IMR-90 (cell line): ENCODE data around the gene GAREM1. TPM values are rescaled to one million over a fixed set of nuclear protein-coding genes. Genes with fewer than 3 reads are reported as not detected.
"Not testable (repeated sequence)": the region's sequence is repeated elsewhere in the genome, so short reads cannot be mapped to it uniquely, and the experiment has no call there.

ENCODE experiments used
- ATAC-seq: fragments of 200-7000 bp; cut with Tn5 transposase; 2 replicates; pipeline ENCODE4 v1.9.1; 2020; ENCODE audit warnings: low read depth, mild to moderate bottlenecking, moderate library complexity
- BruUV-seq: library from RNA; stranded (reverse); fragments of 400-500 nt; replicated peaks from 2 replicates; lab custom pipeline; 2021; lab: Mats Ljungman, UMichigan
- CTCF ChIA-PET: fragments of 300-600 bp; formaldehyde crosslinking; extraction: SDS; loops from one replicate; lab custom pipeline; 2021; ENCODE audit warnings: antibody characterized with exemption; lab: Yijun Ruan, JAX
- POLR2A ChIA-PET: fragments of 300-600 bp; sonication (Branson Sonifier 250); formaldehyde crosslinking; loops from one replicate; lab custom pipeline; 2022; ENCODE audit warnings: antibody characterized with exemption; ENCODE audit not compliant: unreplicated experiment; lab: Charles Lee
- DNase-seq: peaks from one replicate; pipeline ENCODE4 v3.0.0; 2013
- H2AFZ ChIP-seq: replicated peaks from 2 replicates; pipeline ENCODE3; 2013; ENCODE audit warnings: low read length, mild to moderate bottlenecking; ENCODE audit not compliant: poor library complexity
- H2AK5ac ChIP-seq: 2 replicates; pipeline ENCODE4 v1.6.1; 2013; ENCODE audit warnings: low read depth, low read length, inconsistent platforms
- H2AK9ac ChIP-seq: replicated peaks from 2 replicates; pipeline ENCODE3; 2013; ENCODE audit warnings: mild to moderate bottlenecking, low read depth, low read length, moderate library complexity; ENCODE audit not compliant: poor library complexity
- H2BK120ac ChIP-seq: 2 replicates; pipeline ENCODE4 v1.6.1; 2013; ENCODE audit warnings: low read depth, low read length, inconsistent platforms
- H2BK15ac ChIP-seq: 3 replicates; pipeline ENCODE4 v1.6.1; 2013; ENCODE audit warnings: low read depth, low read length, inconsistent platforms
- H2BK20ac ChIP-seq: 2 replicates; pipeline ENCODE4 v1.6.1; 2013; ENCODE audit warnings: low read depth, mild to moderate bottlenecking, inconsistent platforms, low read length, moderate library complexity
- H2BK5ac ChIP-seq: 2 replicates; pipeline ENCODE4 v1.6.1; 2013; ENCODE audit warnings: mild to moderate bottlenecking, low read depth, low read length, inconsistent platforms; ENCODE audit not compliant: poor library complexity, severe bottlenecking
- H3K14ac ChIP-seq: replicated peaks from 2 replicates; pipeline ENCODE4 v1.6.1; 2013; ENCODE audit warnings: low read depth, low read length, inconsistent platforms
- H3K18ac ChIP-seq: 2 replicates; pipeline ENCODE4 v1.6.1; 2013; ENCODE audit warnings: low read depth, low read length, control low read depth
- H3K23ac ChIP-seq: 2 replicates; pipeline ENCODE4 v1.6.1; 2013; ENCODE audit warnings: low read depth, low read length, inconsistent platforms
- H3K27ac ChIP-seq: 2 replicates; pipeline ENCODE4 v1.5.1; 2013; ENCODE audit warnings: mild to moderate bottlenecking, control low read depth, low read length; ENCODE audit not compliant: insufficient read depth
- H3K27me3 ChIP-seq: 2 replicates; pipeline ENCODE4 v1.6.1; 2013; ENCODE audit warnings: low read length; ENCODE audit not compliant: control insufficient read depth, insufficient read depth
- H3K36me3 ChIP-seq: 2 replicates; pipeline ENCODE4 v1.6.1; 2013; ENCODE audit warnings: low read length, mixed read lengths; ENCODE audit not compliant: control insufficient read depth, insufficient read depth
- H3K4ac ChIP-seq: 2 replicates; pipeline ENCODE4 v1.6.1; 2013; ENCODE audit warnings: low read depth, low read length, inconsistent platforms
- H3K4me1 ChIP-seq: 2 replicates; pipeline ENCODE4 v1.6.1; 2013; ENCODE audit warnings: low read length, mixed read lengths; ENCODE audit not compliant: control insufficient read depth, insufficient read depth
- H3K4me2 ChIP-seq: 2 replicates; pipeline ENCODE4 v1.6.1; 2013; ENCODE audit warnings: low read depth, mild to moderate bottlenecking, control low read depth, low read length, moderate library complexity
- H3K4me3 ChIP-seq: 2 replicates; pipeline ENCODE4 v1.5.1; 2013; ENCODE audit warnings: low read depth, mild to moderate bottlenecking, control low read depth, low read length, moderate library complexity; ENCODE audit not compliant: insufficient read depth
- H3K56ac ChIP-seq: 2 replicates; pipeline ENCODE4 v1.6.1; 2013; ENCODE audit warnings: low read length, inconsistent platforms; ENCODE audit not compliant: insufficient read depth; ENCODE audit errors: extremely low read depth
- H3K79me1 ChIP-seq, 2 experiments: 2 replicates each; pipeline ENCODE4 v1.6.1; 2013; ENCODE audit warnings: low read length in 2 of 2, inconsistent platforms in 1 of 2, low read depth in 1 of 2
- H3K9ac ChIP-seq: 2 replicates; pipeline ENCODE4 v1.6.1; 2013; ENCODE audit warnings: low read depth, low read length, control low read depth
- H3K9me1 ChIP-seq: 2 replicates; pipeline ENCODE4 v1.6.1; 2013; ENCODE audit warnings: low read length, inconsistent platforms; ENCODE audit not compliant: insufficient read depth
- H3K9me3 ChIP-seq: 2 replicates; pipeline ENCODE4 v1.6.1; 2013; ENCODE audit warnings: low read length; ENCODE audit not compliant: control insufficient read depth, insufficient read depth
- H4K20me1 ChIP-seq: 2 replicates; pipeline ENCODE4 v1.6.1; 2013; ENCODE audit warnings: low read length, inconsistent platforms; ENCODE audit not compliant: insufficient read depth
- H4K5ac ChIP-seq: 2 replicates; pipeline ENCODE4 v1.6.1; 2013; ENCODE audit warnings: mild to moderate bottlenecking, low read depth, low read length, control low read depth
- H4K8ac ChIP-seq, 2 experiments: 2 replicates each; pipeline ENCODE4 v1.6.1; 2013; ENCODE audit warnings: low read depth in 2 of 2, low read length in 2 of 2, control low read depth in 1 of 2, inconsistent platforms in 1 of 2
- H4K91ac ChIP-seq: 2 replicates; pipeline ENCODE4 v1.6.1; 2013; ENCODE audit warnings: low read depth, low read length, inconsistent platforms; ENCODE audit not compliant: insufficient read depth
- BHLHE40 ChIP-seq: fragments of 150-350 bp; IDR thresholded peaks from 2 replicates; pipeline ENCODE4 v1.6.1; 2016; ENCODE audit warnings: mild to moderate bottlenecking, low read depth, low read length
- CEBPB ChIP-seq: IDR thresholded peaks from 2 replicates; pipeline ENCODE4 v1.6.1; 2012; ENCODE audit warnings: low read depth, low read length, improper control_type of control experiment
- RCOR1 ChIP-seq: IDR thresholded peaks from 2 replicates; pipeline ENCODE4 v1.6.1; 2012; ENCODE audit warnings: mild to moderate bottlenecking, low read length, improper control_type of control experiment; ENCODE audit not compliant: insufficient replicate concordance
- USF2 ChIP-seq: fragments of 150-350 bp; IDR thresholded peaks from 2 replicates; pipeline ENCODE4 v1.6.1; 2017; ENCODE audit warnings: mild to moderate bottlenecking, antibody characterized with exemption, low read length, low read depth
- WGBS, 2 experiments: methylation state at CpG; one replicate each; pipeline versions ENCODE4 v1.1.5 to v1.1.7; 2013; ENCODE audit warnings: missing lambda C conversion rate in 2 of 2; ENCODE audit not compliant: insufficient read length in 1 of 2; ENCODE audit errors: extremely low coverage in 2 of 2; 5-methylcytosine and 5-hydroxymethylcytosine counted together
- dilution Hi-C: fragments of 300-500 bp; cut with HindIII; formaldehyde crosslinking; loops from one replicate; pipeline ENCODE4 v1.14.3; 2018; ENCODE audit warnings: low sequenced_read_pairs; ENCODE audit not compliant: unreplicated experiment
- in situ Hi-C: fragments of 300-500 bp; cut with MboI; formaldehyde crosslinking; loops from 3 replicates; pipeline ENCODE4 v1.14.3; 2019; ENCODE audit warnings: low sequenced_read_pairs, inconsistent platforms, mixed read lengths
- intact Hi-C: fragments of 100-400 bp; cut with micrococcal nuclease; formaldehyde crosslinking; loops from 2 replicates; pipeline ENCODE4 v1.10.0; 2022
- polyA plus RNA-seq, 3 experiments: library from polyadenylated mRNA; depleted of rRNA; stranded (reverse); fragments of >200 nt; gene quantifications; 2 replicates each; pipeline ENCODE4 v1.2.3, GENCODE V29; 2012; ENCODE audit warnings: low replicate concordance in 1 of 3
- total RNA-seq: library from RNA; depleted of rRNA; stranded (reverse); fragments of >200 nt; gene quantifications from 2 replicates; pipeline ENCODE4 v1.2.3, GENCODE V29; 2012

GAREM1 gene
- total and polyA plus RNA-seq, 2 of the 4 experiments (the other 2 are of a cell fraction), result 1.4 to 2.3 TPM

GRCh38 chr18:32293107-32293506 lies 177.6 kb downstream of the GAREM1 start:
- Histone ChIP-seq H3K36me3 (no peaks in the 10 kb centered on the region), H3K56ac (no peak overlapping the region), H3K23ac (no peak overlapping the region), H4K5ac (no peak overlapping the region), H2BK15ac (no peak overlapping the region), H2AFZ (no peak overlapping the region), H2BK5ac (no peak overlapping the region), H3K9me1 (no peaks in the 10 kb centered on the region), H3K9me3 (no peaks in the 10 kb centered on the region), H3K27me3 (no peaks in the 10 kb centered on the region), H3K4me1 (no peaks in the 10 kb centered on the region), H3K9ac (no peak overlapping the region), H3K4me2 (no peak overlapping the region), H3K18ac (no peak overlapping the region), H4K8ac (no peak overlapping the region), H2AK9ac (no peak overlapping the region), H2BK120ac (no peak overlapping the region), H4K20me1 (no peaks in the 10 kb centered on the region), H3K4me3 (no peak overlapping the region), H4K91ac (no peak overlapping the region), H3K14ac (no peak overlapping the region), H3K4ac (no peak overlapping the region), H2AK5ac (no peak overlapping the region; the same call in 1 of the 2 replicates), H3K79me1 (no peaks in the 10 kb centered on the region), H2BK20ac (no peak overlapping the region), H3K27ac (no peak overlapping the region)
- TF ChIP-seq CEBPB (no peak), BHLHE40 (no peak), USF2 (no peak), RCOR1 (no peak)
- in situ Hi-C loops (no loop called here), dilution Hi-C loops (loop anchor here (25.0 kb wide), 1 partner anchor 169 kb away; the partner anchor contains the start of gene GAREM1), intact Hi-C loops (no loop called here)
- ChIA-PET CTCF (no interaction called here), POLR2A (no interaction called here)
- WGBS, 2 experiments, result no CpG with 5 or more reads among the region's 2 CpGs
- ATAC-seq (no peak), DNase-seq (no peak)
- BruUV-seq, result no TSS peak

DNA sequence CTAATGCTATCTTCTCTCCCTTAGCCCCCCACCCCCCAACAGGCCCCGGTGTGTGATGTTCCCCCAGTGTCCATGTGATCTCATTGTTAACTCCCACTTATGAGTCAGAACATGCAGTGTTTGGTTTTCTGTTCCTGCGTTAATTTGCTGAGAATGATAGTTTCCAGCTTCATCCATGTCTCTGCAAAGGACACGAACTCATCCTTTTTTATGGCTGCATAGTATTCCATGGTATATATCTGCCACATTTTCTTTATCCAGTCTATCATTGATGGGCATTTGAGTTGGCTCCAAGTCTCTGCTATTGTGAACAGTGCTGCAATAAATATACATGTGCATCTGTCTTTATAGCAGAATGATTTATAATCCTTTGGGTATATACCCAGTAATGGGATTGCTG lies 179.1 kb downstream of the GAREM1 start:
- H4K5ac ChIP-seq, ATAC-seq, H3K79me1 ChIP-seq, H2AK9ac ChIP-seq, H4K91ac ChIP-seq, H3K14ac ChIP-seq, H3K9me1 ChIP-seq, H3K4ac ChIP-seq, H2BK5ac ChIP-seq, H3K27ac ChIP-seq, H3K9me3 ChIP-seq, H2AFZ ChIP-seq, H3K4me2 ChIP-seq, in situ Hi-C loops, H2BK120ac ChIP-seq, POLR2A ChIA-PET, H2BK15ac ChIP-seq, H3K4me3 ChIP-seq, intact Hi-C loops, H3K27me3 ChIP-seq, H3K18ac ChIP-seq, H3K36me3 ChIP-seq, H3K23ac ChIP-seq, H3K9ac ChIP-seq, H4K20me1 ChIP-seq, H4K8ac ChIP-seq, H3K4me1 ChIP-seq, H2BK20ac ChIP-seq, H2AK5ac ChIP-seq, BruUV-seq, H3K56ac ChIP-seq, DNase-seq: not testable (repeated sequence)
- CTCF ChIA-PET, result interaction anchor here (0.7 kb wide), 1 partner anchor 10 kb away, joined by 9 read pairs; no protein-coding TSS in a partner anchor
- no CpG with 5 or more reads among the region's 3 CpGs for WGBS, 2 experiments
- dilution Hi-C loops, result loop anchor here (25.0 kb wide), 1 partner anchor 171 kb away; the partner anchor contains the start of gene GAREM1
